Naive thymus-derived CD4-positive, alpha-beta T cell (primary cell): Measurements from ENCODE around the gene PILRA. TPM values are rescaled to one million over a fixed set of nuclear protein-coding genes. Genes with fewer than 3 reads are reported as not detected.
"Not testable (repeated sequence)": the region's sequence is repeated elsewhere in the genome, so short reads cannot be mapped to it uniquely, and the experiment has no call there.

Experiments
- ATAC-seq: fragments of 150-1000 bp; cut with Tn5 transposase; 2 replicates; pipeline ENCODE4 v1.10.0; 2021; ENCODE audit warnings: mild to moderate bottlenecking, moderate library complexity
- CTCF ChIA-PET: fragments of 350-600 bp; sonication (Branson Sonifier 250); formaldehyde crosslinking; loops from one replicate; lab custom pipeline; 2021; ENCODE audit warnings: antibody characterized with exemption; lab: Charles Lee
- POLR2A ChIA-PET: fragments of 350-600 bp; sonication (Branson Sonifier 250); formaldehyde crosslinking; loops from one replicate; lab custom pipeline; 2021; ENCODE audit warnings: antibody characterized with exemption, inconsistent platforms; lab: Charles Lee
- DNase-seq, 9 donors: peaks; one replicate each; pipeline versions ENCODE4 v3.0.0 to v3.0.0-alpha.2; 2020 to 2022; ENCODE audit warnings: mixed read lengths in 1 of 9
- H3K27ac ChIP-seq: one replicate; pipeline ENCODE4 v1.7.0; 2013; ENCODE audit warnings: mild to moderate bottlenecking, low read depth, low read length, moderate library complexity
- H3K27me3 ChIP-seq, 2 donors: one replicate each; pipeline ENCODE4 v1.7.0; 2013; ENCODE audit warnings: low read length in 2 of 2, mild to moderate bottlenecking in 2 of 2, moderate library complexity in 2 of 2; ENCODE audit not compliant: control insufficient read depth in 2 of 2, insufficient read depth in 2 of 2
- H3K36me3 ChIP-seq, 3 experiments: 1 replicate in 2 of 3; 2 replicates in 1 of 3; pipeline ENCODE4 v1.7.0; 2013; ENCODE audit warnings: low read length in 3 of 3, mild to moderate bottlenecking in 3 of 3, moderate library complexity in 1 of 3; ENCODE audit not compliant: insufficient read depth in 3 of 3, control insufficient read depth in 2 of 3
- H3K4me1 ChIP-seq, 2 donors: one replicate each; pipeline ENCODE4 v1.7.0; 2013; ENCODE audit warnings: low read length in 2 of 2, mild to moderate bottlenecking in 2 of 2, moderate library complexity in 1 of 2; ENCODE audit not compliant: control insufficient read depth in 2 of 2, insufficient read depth in 2 of 2
- H3K4me3 ChIP-seq: 2 replicates; pipeline ENCODE4 v1.7.0; 2013; ENCODE audit warnings: mild to moderate bottlenecking, low read length
- H3K9me3 ChIP-seq, 3 experiments: 1 replicate in 2 of 3; 2 replicates in 1 of 3; pipeline ENCODE4 v1.7.0; 2013; ENCODE audit warnings: low read length in 3 of 3; ENCODE audit not compliant: control insufficient read depth in 2 of 3
- H3K27ac Mint-ChIP-seq, 9 donors: one replicate each; pipeline ENCODE4 v1.8.0; 2020 to 2022; ENCODE audit warnings: mixed read lengths in 9 of 9, mild to moderate bottlenecking in 8 of 9, moderate library complexity in 5 of 9, inconsistent platforms in 2 of 9
- H3K27me3 Mint-ChIP-seq, 5 donors: one replicate each; pipeline ENCODE4 v1.8.0; 2021 to 2022; ENCODE audit warnings: mixed read lengths in 5 of 5, mild to moderate bottlenecking in 1 of 5
- H3K36me3 Mint-ChIP-seq, 5 donors: one replicate each; pipeline ENCODE4 v1.8.0; 2020 to 2022; ENCODE audit warnings: mixed read lengths in 5 of 5, mild to moderate bottlenecking in 3 of 5, inconsistent platforms in 1 of 5
- H3K4me1 Mint-ChIP-seq, 7 donors: one replicate each; pipeline ENCODE4 v1.8.0; 2020 to 2022; ENCODE audit warnings: mixed read lengths in 7 of 7, mild to moderate bottlenecking in 3 of 7, inconsistent platforms in 1 of 7
- H3K4me3 Mint-ChIP-seq, 10 donors: one replicate each; pipeline ENCODE4 v1.8.0; 2020 to 2022; ENCODE audit warnings: mild to moderate bottlenecking in 10 of 10, mixed read lengths in 10 of 10, moderate library complexity in 6 of 10, inconsistent platforms in 2 of 10
- H3K9me3 Mint-ChIP-seq, 11 donors: one replicate each; pipeline ENCODE4 v1.8.0; 2020 to 2022; ENCODE audit warnings: mixed read lengths in 11 of 11, mild to moderate bottlenecking in 4 of 11, inconsistent platforms in 1 of 11, moderate library complexity in 1 of 11
- intact Hi-C, 2 donors: fragments of 100-400 bp; cut with micrococcal nuclease; formaldehyde crosslinking; loops; one replicate each; pipeline ENCODE4 v1.15.1; 2023
- polyA plus RNA-seq, 2 donors: library from polyadenylated mRNA; unstranded; fragments of 300-500 nt; fragmentation: Illumina TruSeq; gene quantifications; one replicate each; pipeline ENCODE4 v1.2.3, GENCODE V29; 2021
- total RNA-seq, 6 experiments: library from RNA in 5 of 6; stranded (reverse) in 5 of 6; gene quantifications; 1 replicate in 5 of 6; 2 replicates in 1 of 6; pipeline ENCODE4 v1.2.3 and lab custom pipeline; 2021 to 2026

The PILRA gene
- total RNA-seq (100 to 1,000 TPM in 1 of 5 experiments, 10 to 100 TPM in 4; 13.0 to 118 (median 14.3) TPM), polyA plus RNA-seq (1 to 10 TPM in 1 of 2 donors, under 1 TPM in 1; 0.40 to 1.1 TPM), total RNA-seq (lab: John Stamatoyannopoulos, UW) (1.3 reads per million, percentile 2 among the genes with 10 or more reads in this experiment)

- Histone ChIP-seq H3K27me3 (no peaks in the 10 kb centered on the region), H3K27ac (no peak within 1 kb of the TSS), H3K4me3 (no peak within 1 kb of the TSS), H3K36me3 (peaks cover 0 to 9% (median 0%) of the 10 kb centered on the region in 3 experiments), H3K9me3 (no peaks in the 10 kb centered on the region), H3K4me1 (no peaks in the 10 kb centered on the region)
- DNase-seq (no peak), ATAC-seq (peak; percentile 45)
- intact Hi-C loops: no loop called here
- ChIA-PET CTCF (no interaction called here), POLR2A (no interaction called here)
- no peaks in the 10 kb centered on the region for H3K9me3 Mint-ChIP-seq
- H3K4me1 Mint-ChIP-seq: peaks cover 3 to 35% (median 19%) of the 10 kb centered on the region in 7 donors
- H3K36me3 Mint-ChIP-seq: peaks cover 0 to 2% (median 0%) of the 10 kb centered on the region in 5 donors
- peak within 1 kb of the TSS in 1 of 10 donors; percentile 31 for H3K4me3 Mint-ChIP-seq
- H3K27ac Mint-ChIP-seq: peak within 1 kb of the TSS in 4 of 9 donors; percentile 19 to 81 (median 58)
- no peaks in the 10 kb centered on the region for H3K27me3 Mint-ChIP-seq
Measured at GRCh38 chr7:100373261-100373831, at the start of gene PILRA. Gene PILRA, plus strand, starts transcription at chr7:100373487. Its CDS starts 170 bp downstream, at chr7:100373657.

- POLR2A ChIA-PET, DNase-seq, H3K4me1 Mint-ChIP-seq, H3K9me3 ChIP-seq, H3K27ac ChIP-seq, H3K4me3 Mint-ChIP-seq, H3K4me1 ChIP-seq, H3K27me3 Mint-ChIP-seq, H3K27ac Mint-ChIP-seq, H3K36me3 ChIP-seq, ATAC-seq, CTCF ChIA-PET, H3K27me3 ChIP-seq, H3K4me3 ChIP-seq, intact Hi-C loops, H3K9me3 Mint-ChIP-seq: not testable (repeated sequence)
- peaks cover 0 to 29% (median 10%) of the 10 kb centered on the region in 5 donors for H3K36me3 Mint-ChIP-seq
Measured at GRCh38 chr7:100324194-100324593, 49.1 kb upstream of the PILRA start.

GRCh38 chr7:100325671-100326070, 47.6 kb upstream of the PILRA start:
- H3K9me3 ChIP-seq, H3K4me1 Mint-ChIP-seq, H3K36me3 ChIP-seq, H3K4me3 ChIP-seq, POLR2A ChIA-PET, ATAC-seq, H3K27ac Mint-ChIP-seq, DNase-seq, H3K9me3 Mint-ChIP-seq, CTCF ChIA-PET, H3K4me1 ChIP-seq, H3K27me3 ChIP-seq, intact Hi-C loops, H3K4me3 Mint-ChIP-seq, H3K27ac ChIP-seq, H3K27me3 Mint-ChIP-seq: not testable (repeated sequence)
- H3K36me3 Mint-ChIP-seq: peaks cover 0 to 16% (median 4%) of the 10 kb centered on the region in 5 donors

GRCh38 chr7:100326914-100327313, 46.4 kb upstream of the PILRA start:
- peaks cover 0 to 15% (median 4%) of the 10 kb centered on the region in 5 donors for H3K36me3 Mint-ChIP-seq
- H3K27ac ChIP-seq, H3K4me1 Mint-ChIP-seq, intact Hi-C loops, H3K27me3 ChIP-seq, H3K36me3 ChIP-seq, CTCF ChIA-PET, H3K27me3 Mint-ChIP-seq, POLR2A ChIA-PET, H3K9me3 Mint-ChIP-seq, H3K27ac Mint-ChIP-seq, H3K4me1 ChIP-seq, ATAC-seq, DNase-seq, H3K4me3 ChIP-seq, H3K4me3 Mint-ChIP-seq, H3K9me3 ChIP-seq: not testable (repeated sequence)

GRCh38 chr7:100335566-100336466, 37.5 kb upstream of the PILRA start:
- H3K36me3 ChIP-seq, H3K4me1 ChIP-seq, POLR2A ChIA-PET, H3K27me3 Mint-ChIP-seq, H3K9me3 Mint-ChIP-seq, H3K36me3 Mint-ChIP-seq, H3K27me3 ChIP-seq, H3K9me3 ChIP-seq: not testable (repeated sequence)
- DNase-seq (peak; percentile 65 to 87 (median 83)), ATAC-seq (peak; percentile 94)
- Mint-ChIP-seq H3K4me3 (peak overlapping the region; percentile 93 to 99 (median 97)), H3K4me1 (peaks cover 6 to 32% (median 20%) of the 10 kb centered on the region in 7 donors), H3K27ac (peak overlapping the region; percentile 93 to 99 (median 98))
- intact Hi-C loops: loop anchor here (1.0 to 5.0 kb wide), 5 partner anchors 63 to 188 kb away; partner anchors contain the start of genes LAMTOR4 (in 1 of the 2) and MEPCE (in 1 of the 2)
- CTCF ChIA-PET: interaction anchor here (0.6 kb wide), 1 partner anchor 101 kb away, joined by 3 read pairs; the partner anchor contains the start of gene PPP1R35
- H3K27ac ChIP-seq: peak overlapping the region; percentile 92
- peak overlapping the region; percentile 84 for H3K4me3 ChIP-seq

GRCh38 chr7:100338083-100338696, 35.1 kb upstream of the PILRA start:
- POLR2A ChIA-PET, H3K4me3 ChIP-seq, H3K4me1 ChIP-seq, DNase-seq, ATAC-seq, H3K27ac ChIP-seq, H3K27me3 ChIP-seq, H3K9me3 ChIP-seq, H3K9me3 Mint-ChIP-seq, H3K27me3 Mint-ChIP-seq, CTCF ChIA-PET: not testable (repeated sequence)
- H3K36me3 ChIP-seq: peaks cover 0 to 14% (median 0%) of the 10 kb centered on the region in 3 experiments
- Mint-ChIP-seq H3K27ac (peak overlapping the region in 6 of 9 donors; percentile 43 to 75 (median 57)), H3K4me3 (peak overlapping the region in 3 of 10 donors; percentile 42 to 79 (median 62)), H3K36me3 (peaks cover 0 to 17% (median 0%) of the 10 kb centered on the region in 5 donors), H3K4me1 (peaks cover 6 to 44% (median 30%) of the 10 kb centered on the region in 7 donors)
- intact Hi-C loops: loop anchor here in 1 of 2 donors (5.0 kb wide), 1 partner anchor 66 kb away; no protein-coding TSS in a partner anchor
